ENCODE measurements around the gene B4GALT5.

DNA sequence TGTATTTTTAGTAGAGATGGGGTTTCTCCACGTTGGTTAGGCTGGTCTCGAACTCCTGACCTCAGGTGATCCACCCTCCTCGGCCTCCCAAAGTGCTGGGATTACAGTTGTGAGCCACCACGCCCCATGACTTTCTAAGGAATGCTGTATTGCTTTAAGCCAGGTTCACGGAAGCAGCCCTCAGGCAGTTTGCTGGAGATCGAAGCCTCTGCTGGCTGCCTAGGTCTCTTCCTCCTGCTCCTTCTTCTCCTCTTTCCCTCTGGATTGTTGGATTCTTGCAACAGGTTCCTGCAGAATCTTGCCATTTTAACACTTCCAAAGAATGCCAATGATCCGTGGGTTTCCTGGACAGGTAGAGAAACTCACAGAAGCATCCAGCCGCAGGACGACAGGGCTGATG is 29.3 kb upstream of the B4GALT5 start:
- TF ChIP-seq, protein P1, sequence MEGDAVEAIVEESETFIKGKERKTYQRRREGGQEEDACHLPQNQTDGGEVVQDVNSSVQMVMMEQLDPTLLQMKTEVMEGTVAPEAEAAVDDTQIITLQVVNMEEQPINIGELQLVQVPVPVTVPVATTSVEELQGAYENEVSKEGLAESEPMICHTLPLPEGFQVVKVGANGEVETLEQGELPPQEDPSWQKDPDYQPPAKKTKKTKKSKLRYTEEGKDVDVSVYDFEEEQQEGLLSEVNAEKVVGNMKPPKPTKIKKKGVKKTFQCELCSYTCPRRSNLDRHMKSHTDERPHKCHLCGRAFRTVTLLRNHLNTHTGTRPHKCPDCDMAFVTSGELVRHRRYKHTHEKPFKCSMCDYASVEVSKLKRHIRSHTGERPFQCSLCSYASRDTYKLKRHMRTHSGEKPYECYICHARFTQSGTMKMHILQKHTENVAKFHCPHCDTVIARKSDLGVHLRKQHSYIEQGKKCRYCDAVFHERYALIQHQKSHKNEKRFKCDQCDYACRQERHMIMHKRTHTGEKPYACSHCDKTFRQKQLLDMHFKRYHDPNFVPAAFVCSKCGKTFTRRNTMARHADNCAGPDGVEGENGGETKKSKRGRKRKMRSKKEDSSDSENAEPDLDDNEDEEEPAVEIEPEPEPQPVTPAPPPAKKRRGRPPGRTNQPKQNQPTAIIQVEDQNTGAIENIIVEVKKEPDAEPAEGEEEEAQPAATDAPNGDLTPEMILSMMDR (IDR thresholded peaks at IDR 0.05; ENCODE audit: insufficient read depth, low read length), result no peak
- TF ChIP-seq, protein P2, sequence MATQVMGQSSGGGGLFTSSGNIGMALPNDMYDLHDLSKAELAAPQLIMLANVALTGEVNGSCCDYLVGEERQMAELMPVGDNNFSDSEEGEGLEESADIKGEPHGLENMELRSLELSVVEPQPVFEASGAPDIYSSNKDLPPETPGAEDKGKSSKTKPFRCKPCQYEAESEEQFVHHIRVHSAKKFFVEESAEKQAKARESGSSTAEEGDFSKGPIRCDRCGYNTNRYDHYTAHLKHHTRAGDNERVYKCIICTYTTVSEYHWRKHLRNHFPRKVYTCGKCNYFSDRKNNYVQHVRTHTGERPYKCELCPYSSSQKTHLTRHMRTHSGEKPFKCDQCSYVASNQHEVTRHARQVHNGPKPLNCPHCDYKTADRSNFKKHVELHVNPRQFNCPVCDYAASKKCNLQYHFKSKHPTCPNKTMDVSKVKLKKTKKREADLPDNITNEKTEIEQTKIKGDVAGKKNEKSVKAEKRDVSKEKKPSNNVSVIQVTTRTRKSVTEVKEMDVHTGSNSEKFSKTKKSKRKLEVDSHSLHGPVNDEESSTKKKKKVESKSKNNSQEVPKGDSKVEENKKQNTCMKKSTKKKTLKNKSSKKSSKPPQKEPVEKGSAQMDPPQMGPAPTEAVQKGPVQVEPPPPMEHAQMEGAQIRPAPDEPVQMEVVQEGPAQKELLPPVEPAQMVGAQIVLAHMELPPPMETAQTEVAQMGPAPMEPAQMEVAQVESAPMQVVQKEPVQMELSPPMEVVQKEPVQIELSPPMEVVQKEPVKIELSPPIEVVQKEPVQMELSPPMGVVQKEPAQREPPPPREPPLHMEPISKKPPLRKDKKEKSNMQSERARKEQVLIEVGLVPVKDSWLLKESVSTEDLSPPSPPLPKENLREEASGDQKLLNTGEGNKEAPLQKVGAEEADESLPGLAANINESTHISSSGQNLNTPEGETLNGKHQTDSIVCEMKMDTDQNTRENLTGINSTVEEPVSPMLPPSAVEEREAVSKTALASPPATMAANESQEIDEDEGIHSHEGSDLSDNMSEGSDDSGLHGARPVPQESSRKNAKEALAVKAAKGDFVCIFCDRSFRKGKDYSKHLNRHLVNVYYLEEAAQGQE (IDR thresholded peaks at IDR 0.05; ENCODE audit: insufficient replicate concordance, low read depth), result no peak
- no peak for TF ChIP-seq POLR2AphosphoS5 (IDR thresholded peaks at IDR 0.05; ENCODE audit: low read depth)
